Measurements from ENCODE around the gene TAGLN3.

GRCh38 chr3:112017091-112017490, 18.4 kb downstream of the TAGLN3 start:
- TF ChIP-seq, protein P1, sequence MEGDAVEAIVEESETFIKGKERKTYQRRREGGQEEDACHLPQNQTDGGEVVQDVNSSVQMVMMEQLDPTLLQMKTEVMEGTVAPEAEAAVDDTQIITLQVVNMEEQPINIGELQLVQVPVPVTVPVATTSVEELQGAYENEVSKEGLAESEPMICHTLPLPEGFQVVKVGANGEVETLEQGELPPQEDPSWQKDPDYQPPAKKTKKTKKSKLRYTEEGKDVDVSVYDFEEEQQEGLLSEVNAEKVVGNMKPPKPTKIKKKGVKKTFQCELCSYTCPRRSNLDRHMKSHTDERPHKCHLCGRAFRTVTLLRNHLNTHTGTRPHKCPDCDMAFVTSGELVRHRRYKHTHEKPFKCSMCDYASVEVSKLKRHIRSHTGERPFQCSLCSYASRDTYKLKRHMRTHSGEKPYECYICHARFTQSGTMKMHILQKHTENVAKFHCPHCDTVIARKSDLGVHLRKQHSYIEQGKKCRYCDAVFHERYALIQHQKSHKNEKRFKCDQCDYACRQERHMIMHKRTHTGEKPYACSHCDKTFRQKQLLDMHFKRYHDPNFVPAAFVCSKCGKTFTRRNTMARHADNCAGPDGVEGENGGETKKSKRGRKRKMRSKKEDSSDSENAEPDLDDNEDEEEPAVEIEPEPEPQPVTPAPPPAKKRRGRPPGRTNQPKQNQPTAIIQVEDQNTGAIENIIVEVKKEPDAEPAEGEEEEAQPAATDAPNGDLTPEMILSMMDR (conservative IDR thresholded peaks at IDR 0.05 in 1 of 2, IDR thresholded peaks at IDR 0.05 in 1 of 2; ENCODE audit: extremely low read depth in 1 of 2, insufficient read depth in 1 of 2, low read depth in 1 of 2, low read length in 2 of 2) = no peak
- no peak for TF ChIP-seq EZH2 (IDR thresholded peaks at IDR 0.05; ENCODE audit: borderline replicate concordance, low read length)

Measured in mammary epithelial cell (primary cell).